HL-60 (cell line): ENCODE data around the gene ARL6IP6.

ENCODE experiments used
- DNase-seq, 2 experiments: peaks; one replicate each; pipeline ENCODE4 v3.0.0-alpha.2; 2010 to 2020; ENCODE audit warnings: low read depth in 1 of 2, low spot score in 1 of 2
- H3K27ac ChIP-seq: fragments of 250-450 bp; sonication (Bioruptor Pico); replicated peaks from 2 replicates; pipeline ENCODE4 v1.5.1; 2020; ENCODE audit warnings: mild to moderate bottlenecking, moderate library complexity
- H3K27me3 ChIP-seq: fragments of 250-450 bp; sonication (Bioruptor Pico); 2 replicates; pipeline ENCODE4 v1.5.1; 2021; ENCODE audit warnings: mild to moderate bottlenecking, moderate library complexity; ENCODE audit not compliant: insufficient read depth, poor library complexity, severe bottlenecking
- H3K4me3 ChIP-seq: replicated peaks from 2 replicates; pipeline ENCODE4 v1.5.1; 2011; ENCODE audit warnings: mild to moderate bottlenecking, control low read depth, low read length; ENCODE audit not compliant: insufficient read depth
- CTCF ChIP-seq: IDR thresholded peaks from one replicate; pipeline ENCODE4 v1.5.1; 2011; ENCODE audit warnings: low read length, control low read depth, inconsistent platforms; ENCODE audit not compliant: insufficient read depth
- GABPA ChIP-seq: IDR thresholded peaks from 2 replicates; pipeline ENCODE4 v1.6.1; 2012; ENCODE audit warnings: low read depth
- POLR2AphosphoS5 ChIP-seq: IDR thresholded peaks from 2 replicates; pipeline ENCODE4 v1.6.1; 2012; ENCODE audit warnings: low read depth
- SPI1 ChIP-seq: IDR thresholded peaks from 2 replicates; pipeline ENCODE4 v1.6.1; 2012; ENCODE audit warnings: low read depth, mild to moderate bottlenecking, borderline replicate concordance
- TF ChIP-seq, protein P1 (sequence below): IDR thresholded peaks from 2 replicates; pipeline ENCODE4 v1.6.1; 2012; ENCODE audit warnings: low read depth; ENCODE audit not compliant: insufficient replicate concordance

Gene ARL6IP6

DNA sequence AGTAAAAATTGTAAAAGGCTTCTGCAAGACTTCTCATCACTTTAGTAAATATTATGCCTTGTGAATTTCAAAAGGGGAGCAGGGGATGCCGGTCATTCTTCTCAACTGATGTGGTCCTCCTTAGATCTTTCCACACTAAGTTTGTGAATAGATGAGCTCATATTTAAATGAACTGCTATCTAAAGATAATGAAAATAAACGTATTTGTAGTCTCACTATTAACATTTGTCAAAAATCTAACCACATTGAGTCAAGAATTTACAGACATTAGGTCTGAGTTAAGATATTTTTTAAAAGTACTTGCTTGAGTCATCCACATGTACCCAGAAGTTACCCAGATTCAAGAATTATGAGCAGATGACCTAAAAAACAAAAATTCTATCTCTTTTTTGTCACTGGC lies 7.7 kb upstream of the ARL6IP6 start:
- Histone ChIP-seq H3K4me3 (no peak overlapping the region), H3K27ac (no peak overlapping the region)
- no peak for DNase-seq

DNA sequence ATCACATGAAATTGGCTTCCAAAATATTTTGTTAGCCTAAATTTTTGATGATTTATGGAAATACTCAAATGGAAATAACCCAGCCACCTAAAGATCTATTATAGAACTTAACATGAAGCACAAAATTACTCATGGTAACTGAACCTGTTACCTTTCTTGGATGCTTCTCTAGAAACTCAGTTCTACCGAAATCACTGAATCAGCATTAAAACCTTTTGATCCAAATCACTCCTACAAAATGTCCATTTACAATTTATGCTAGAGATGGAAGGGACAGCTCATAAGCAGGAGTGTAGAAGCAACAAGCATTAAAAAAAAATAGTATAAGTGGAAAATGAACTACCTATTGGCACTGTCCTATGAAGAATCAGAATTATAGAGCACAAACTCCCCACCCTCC lies 3.3 kb upstream of the ARL6IP6 start:
- no peak overlapping the region for H3K27ac ChIP-seq
- no peaks in the 10 kb centered on the region for H3K27me3 ChIP-seq
- DNase-seq, result no peak
- no peak for TF ChIP-seq POLR2AphosphoS5
- TF ChIP-seq, protein P1, sequence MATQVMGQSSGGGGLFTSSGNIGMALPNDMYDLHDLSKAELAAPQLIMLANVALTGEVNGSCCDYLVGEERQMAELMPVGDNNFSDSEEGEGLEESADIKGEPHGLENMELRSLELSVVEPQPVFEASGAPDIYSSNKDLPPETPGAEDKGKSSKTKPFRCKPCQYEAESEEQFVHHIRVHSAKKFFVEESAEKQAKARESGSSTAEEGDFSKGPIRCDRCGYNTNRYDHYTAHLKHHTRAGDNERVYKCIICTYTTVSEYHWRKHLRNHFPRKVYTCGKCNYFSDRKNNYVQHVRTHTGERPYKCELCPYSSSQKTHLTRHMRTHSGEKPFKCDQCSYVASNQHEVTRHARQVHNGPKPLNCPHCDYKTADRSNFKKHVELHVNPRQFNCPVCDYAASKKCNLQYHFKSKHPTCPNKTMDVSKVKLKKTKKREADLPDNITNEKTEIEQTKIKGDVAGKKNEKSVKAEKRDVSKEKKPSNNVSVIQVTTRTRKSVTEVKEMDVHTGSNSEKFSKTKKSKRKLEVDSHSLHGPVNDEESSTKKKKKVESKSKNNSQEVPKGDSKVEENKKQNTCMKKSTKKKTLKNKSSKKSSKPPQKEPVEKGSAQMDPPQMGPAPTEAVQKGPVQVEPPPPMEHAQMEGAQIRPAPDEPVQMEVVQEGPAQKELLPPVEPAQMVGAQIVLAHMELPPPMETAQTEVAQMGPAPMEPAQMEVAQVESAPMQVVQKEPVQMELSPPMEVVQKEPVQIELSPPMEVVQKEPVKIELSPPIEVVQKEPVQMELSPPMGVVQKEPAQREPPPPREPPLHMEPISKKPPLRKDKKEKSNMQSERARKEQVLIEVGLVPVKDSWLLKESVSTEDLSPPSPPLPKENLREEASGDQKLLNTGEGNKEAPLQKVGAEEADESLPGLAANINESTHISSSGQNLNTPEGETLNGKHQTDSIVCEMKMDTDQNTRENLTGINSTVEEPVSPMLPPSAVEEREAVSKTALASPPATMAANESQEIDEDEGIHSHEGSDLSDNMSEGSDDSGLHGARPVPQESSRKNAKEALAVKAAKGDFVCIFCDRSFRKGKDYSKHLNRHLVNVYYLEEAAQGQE, result no peak
- TF ChIP-seq GABPA, result no peak
- TF ChIP-seq CTCF, result no peak
- TF ChIP-seq SPI1, result no peak
- 0 out of 2 replicates have a peak overlapping the region, but pooled peaks have one; percentile 2 for H3K4me3 ChIP-seq

More for the DNA sequence above, 7.7 kb upstream of the ARL6IP6 start:
- TF ChIP-seq, protein P1, result no peak
- TF ChIP-seq SPI1 (no peak), CTCF (no peak), GABPA (no peak), POLR2AphosphoS5 (no peak)
- no peaks in the 10 kb centered on the region for H3K27me3 ChIP-seq

DNA sequence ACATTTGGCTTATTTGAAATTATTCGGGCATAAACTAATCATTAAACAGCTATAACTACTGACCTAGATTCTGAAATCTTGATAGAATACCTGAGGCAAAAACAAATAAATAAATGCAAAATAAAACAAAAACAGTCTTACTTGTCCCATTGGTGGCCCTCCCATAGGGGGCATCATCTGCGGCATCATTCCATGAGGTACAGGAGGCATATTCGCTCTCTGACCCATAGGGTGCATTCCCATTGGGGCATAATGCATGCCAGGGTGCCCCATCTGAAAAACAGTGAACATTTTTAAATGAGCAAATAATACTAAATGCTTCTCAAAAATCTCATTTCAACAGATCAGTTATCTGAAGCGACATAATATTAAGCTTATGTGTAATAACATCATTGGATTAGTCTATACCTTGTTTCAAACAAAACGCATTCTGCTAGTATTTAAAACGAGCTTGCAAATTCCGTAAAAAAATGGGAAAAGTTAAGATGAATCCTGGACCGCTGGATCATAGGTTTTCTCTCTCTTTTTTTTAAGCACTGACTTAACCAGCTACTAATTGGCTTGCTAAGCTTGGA lies 2.5 kb upstream of the ARL6IP6 start:
- TF ChIP-seq CTCF (peak; percentile 96), SPI1 (no peak)
- DNase-seq, result peak in 1 of 2 experiments; percentile 79
- no peaks in the 10 kb centered on the region for H3K27me3 ChIP-seq
- H3K4me3 ChIP-seq, result peak overlapping the region; percentile 79
- peak overlapping the region; percentile 99 for H3K27ac ChIP-seq

DNA sequence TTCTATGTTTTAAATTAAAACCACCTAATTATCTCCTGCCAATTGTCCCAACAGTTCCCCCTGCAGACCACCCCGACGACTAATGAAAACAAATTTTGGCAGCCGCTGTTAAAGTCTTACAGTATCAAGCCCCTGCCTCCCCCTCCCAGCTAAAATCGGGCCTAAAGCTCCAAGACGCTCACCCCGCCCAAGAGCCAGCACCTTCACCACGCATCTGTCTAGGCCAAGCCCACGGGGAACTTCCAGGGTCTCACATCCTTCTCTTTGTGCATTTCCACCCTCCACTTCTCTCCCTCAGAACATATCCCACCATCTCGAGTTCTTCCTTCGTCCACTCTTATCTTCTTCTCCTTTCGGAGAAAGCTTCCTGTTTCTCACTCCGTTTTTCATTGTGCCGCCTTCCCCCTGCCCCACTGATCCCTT lies 1.6 kb upstream of the ARL6IP6 start:
- no peak for DNase-seq

More for the DNA sequence above, 1.6 kb upstream of the ARL6IP6 start:
- Histone ChIP-seq H3K27me3 (no peaks in the 10 kb centered on the region), H3K27ac (peak overlapping the region; percentile 99), H3K4me3 (peak overlapping the region; percentile 79)
- TF ChIP-seq CTCF (no peak), POLR2AphosphoS5 (no peak), SPI1 (no peak), GABPA (no peak; the same call in 1 of the 2 replicates)
- TF ChIP-seq, protein P1, result no peak
